ENCODE data around the gene JPH2. TPM values are rescaled to one million over a fixed set of nuclear protein-coding genes. Genes with fewer than 3 reads are reported as not detected.

Gene JPH2
- total RNA-seq, 1 donor from 2014 or later, result 151 TPM

DNA sequence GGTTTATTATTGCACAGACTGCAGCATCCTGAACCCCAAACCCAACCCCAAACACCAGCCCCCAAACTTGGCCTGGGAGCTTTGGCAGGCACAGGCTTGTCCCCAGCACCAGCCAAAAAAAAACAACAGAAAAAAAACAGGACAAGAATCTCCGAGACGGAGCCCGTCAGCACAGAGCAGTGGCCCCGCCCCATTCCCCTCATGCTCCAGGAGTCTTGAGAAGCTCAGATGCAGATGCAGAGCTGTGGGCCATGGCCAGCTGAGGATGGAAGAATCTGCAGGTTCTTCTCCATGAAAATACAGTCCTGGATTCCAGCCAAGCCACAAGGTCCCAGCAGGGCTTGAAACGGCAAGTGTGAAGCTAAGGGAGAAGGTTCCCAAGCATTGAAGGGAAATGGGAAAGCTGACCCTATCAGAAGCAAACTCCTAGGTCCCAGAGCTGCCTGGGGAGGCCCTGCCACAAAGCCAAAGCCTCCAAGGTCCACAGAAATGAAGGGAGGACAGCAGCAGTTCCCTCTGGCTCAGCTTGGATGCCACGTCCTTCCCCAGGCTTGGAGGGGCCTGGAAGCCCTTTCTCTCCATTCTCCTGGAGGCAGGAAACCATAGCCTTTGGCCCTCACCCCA, 75.2 kb downstream of the JPH2 start:
- no peak for DNase-seq
- no peaks in the 10 kb centered on the region for H3K36me3 ChIP-seq
- intact Hi-C loops (cut with micrococcal nuclease), result no loop called here
- TF ChIP-seq, protein P1, sequence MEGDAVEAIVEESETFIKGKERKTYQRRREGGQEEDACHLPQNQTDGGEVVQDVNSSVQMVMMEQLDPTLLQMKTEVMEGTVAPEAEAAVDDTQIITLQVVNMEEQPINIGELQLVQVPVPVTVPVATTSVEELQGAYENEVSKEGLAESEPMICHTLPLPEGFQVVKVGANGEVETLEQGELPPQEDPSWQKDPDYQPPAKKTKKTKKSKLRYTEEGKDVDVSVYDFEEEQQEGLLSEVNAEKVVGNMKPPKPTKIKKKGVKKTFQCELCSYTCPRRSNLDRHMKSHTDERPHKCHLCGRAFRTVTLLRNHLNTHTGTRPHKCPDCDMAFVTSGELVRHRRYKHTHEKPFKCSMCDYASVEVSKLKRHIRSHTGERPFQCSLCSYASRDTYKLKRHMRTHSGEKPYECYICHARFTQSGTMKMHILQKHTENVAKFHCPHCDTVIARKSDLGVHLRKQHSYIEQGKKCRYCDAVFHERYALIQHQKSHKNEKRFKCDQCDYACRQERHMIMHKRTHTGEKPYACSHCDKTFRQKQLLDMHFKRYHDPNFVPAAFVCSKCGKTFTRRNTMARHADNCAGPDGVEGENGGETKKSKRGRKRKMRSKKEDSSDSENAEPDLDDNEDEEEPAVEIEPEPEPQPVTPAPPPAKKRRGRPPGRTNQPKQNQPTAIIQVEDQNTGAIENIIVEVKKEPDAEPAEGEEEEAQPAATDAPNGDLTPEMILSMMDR (IDR thresholded peaks at IDR 0.05; ENCODE audit: borderline replicate concordance), result no peak
- H3K4me3 ChIP-seq, result no peak overlapping the region
- peaks cover 8% of the 10 kb centered on the region for H3K9me3 ChIP-seq (replicated peaks)
- H3K4me1 ChIP-seq, result peaks cover 34% of the 10 kb centered on the region
- peak overlapping the region; percentile 16 for H3K27ac ChIP-seq (replicated peaks)
- peaks cover 17% of the 10 kb centered on the region for H3K27me3 ChIP-seq (ENCODE audit: low read depth)

DNA sequence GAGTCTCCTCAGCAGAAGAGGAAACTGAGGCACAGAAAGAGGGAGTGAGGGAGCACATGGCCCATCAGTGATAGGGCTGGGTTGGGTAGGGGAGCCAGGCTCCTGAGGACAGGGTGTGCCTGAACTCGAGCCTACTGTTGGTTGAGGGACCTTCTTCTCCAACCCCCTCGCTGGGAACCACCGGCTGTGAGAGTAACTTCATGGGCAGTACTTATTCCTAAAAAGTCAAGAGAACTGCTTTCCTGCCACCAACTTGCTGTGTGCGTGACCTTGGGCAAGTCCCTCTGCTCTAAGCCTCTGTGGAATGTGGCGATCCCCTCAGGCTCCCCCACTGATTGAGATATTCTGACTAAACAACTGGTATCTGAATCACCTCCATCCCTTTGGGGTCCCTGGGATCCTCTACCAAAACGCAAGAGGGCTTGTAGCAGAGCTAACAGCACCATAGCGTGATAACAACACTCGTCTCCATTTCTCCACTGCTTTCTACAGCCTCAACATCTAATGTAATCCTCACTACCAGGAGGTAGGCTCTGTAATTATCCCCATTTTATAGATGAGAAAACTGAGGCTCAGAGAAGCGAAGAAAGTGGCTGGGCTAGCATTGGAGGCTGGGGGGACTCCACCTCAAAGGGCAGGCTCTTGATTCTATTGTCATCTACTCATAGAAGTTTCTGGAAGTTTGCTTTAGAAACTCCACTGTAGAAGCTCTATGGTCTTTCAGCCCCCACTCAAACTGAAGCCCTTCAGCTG, 76.0 kb downstream of the JPH2 start:
- H3K27me3 ChIP-seq (ENCODE audit: low read depth), result peaks cover 11% of the 10 kb centered on the region
- peak overlapping the region; percentile 16 for H3K27ac ChIP-seq (replicated peaks)
- intact Hi-C loops (cut with micrococcal nuclease), result no loop called here
- peaks cover 8% of the 10 kb centered on the region for H3K9me3 ChIP-seq (replicated peaks)
- no peak overlapping the region for H3K4me3 ChIP-seq
- no peak for DNase-seq
- no peaks in the 10 kb centered on the region for H3K36me3 ChIP-seq
- peaks cover 27% of the 10 kb centered on the region for H3K4me1 ChIP-seq
- TF ChIP-seq, protein P1 (IDR thresholded peaks at IDR 0.05; ENCODE audit: borderline replicate concordance), result no peak

DNA sequence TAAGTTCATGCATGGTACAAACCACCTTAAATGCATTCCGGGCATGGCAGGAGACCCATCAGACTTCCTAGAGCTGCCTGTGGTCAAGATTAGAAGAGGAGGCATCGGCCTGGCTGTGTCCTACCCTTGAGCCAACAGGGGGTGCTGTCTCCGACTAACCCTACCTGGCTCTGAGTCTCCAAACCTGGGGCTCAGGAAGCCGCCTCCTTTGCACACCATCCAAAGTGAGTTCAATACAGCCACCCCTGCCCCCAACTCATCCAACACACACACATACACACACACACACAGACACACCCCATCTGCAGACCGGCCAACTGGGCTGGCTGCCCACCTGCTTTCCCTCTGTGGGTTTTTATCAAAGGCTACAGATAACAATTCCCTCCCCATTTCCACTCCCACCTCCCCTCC, 77.0 kb downstream of the JPH2 start:
- no peak overlapping the region for H3K4me3 ChIP-seq
- H3K27me3 ChIP-seq (ENCODE audit: low read depth), result peaks cover under 1% of the 10 kb centered on the region
- peaks cover 8% of the 10 kb centered on the region for H3K9me3 ChIP-seq (replicated peaks)
- TF ChIP-seq, protein P1 (IDR thresholded peaks at IDR 0.05; ENCODE audit: borderline replicate concordance), result peak; percentile 46
- H3K27ac ChIP-seq (replicated peaks), result no peak overlapping the region
- no peak for DNase-seq
- H3K4me1 ChIP-seq, result peaks cover 29% of the 10 kb centered on the region
- H3K36me3 ChIP-seq, result no peaks in the 10 kb centered on the region
- intact Hi-C loops (cut with micrococcal nuclease), result no loop called here

DNA sequence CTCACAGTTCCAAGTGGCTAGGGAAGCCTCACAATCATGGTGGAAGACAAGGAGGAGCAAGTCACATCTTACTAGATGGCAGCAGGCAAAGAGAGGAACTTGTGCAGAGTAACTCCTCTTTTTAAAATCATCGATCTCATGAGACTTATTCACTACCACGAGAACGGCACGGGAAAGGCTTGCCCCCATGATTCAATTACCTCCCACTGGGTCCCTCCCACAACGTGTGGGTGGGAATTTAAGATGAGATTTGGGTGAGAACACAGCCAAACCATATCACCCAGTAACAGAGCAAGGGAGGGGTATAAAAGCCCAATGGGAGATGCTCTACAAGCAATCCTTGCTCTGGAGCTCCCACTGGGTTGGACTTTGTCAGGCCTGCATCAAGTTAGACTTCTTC, 80.4 kb downstream of the JPH2 start:
- peaks cover 14% of the 10 kb centered on the region for H3K4me1 ChIP-seq
- H3K36me3 ChIP-seq, result no peaks in the 10 kb centered on the region
- H3K9me3 ChIP-seq (replicated peaks), result peaks cover 26% of the 10 kb centered on the region
- H3K27ac ChIP-seq (replicated peaks), result no peak overlapping the region
- intact Hi-C loops (cut with micrococcal nuclease), result no loop called here
- DNase-seq, result no peak
- H3K27me3 ChIP-seq (ENCODE audit: low read depth), result peaks cover 5% of the 10 kb centered on the region
- TF ChIP-seq, protein P1 (IDR thresholded peaks at IDR 0.05; ENCODE audit: borderline replicate concordance), result no peak
- no peak overlapping the region for H3K4me3 ChIP-seq

DNA sequence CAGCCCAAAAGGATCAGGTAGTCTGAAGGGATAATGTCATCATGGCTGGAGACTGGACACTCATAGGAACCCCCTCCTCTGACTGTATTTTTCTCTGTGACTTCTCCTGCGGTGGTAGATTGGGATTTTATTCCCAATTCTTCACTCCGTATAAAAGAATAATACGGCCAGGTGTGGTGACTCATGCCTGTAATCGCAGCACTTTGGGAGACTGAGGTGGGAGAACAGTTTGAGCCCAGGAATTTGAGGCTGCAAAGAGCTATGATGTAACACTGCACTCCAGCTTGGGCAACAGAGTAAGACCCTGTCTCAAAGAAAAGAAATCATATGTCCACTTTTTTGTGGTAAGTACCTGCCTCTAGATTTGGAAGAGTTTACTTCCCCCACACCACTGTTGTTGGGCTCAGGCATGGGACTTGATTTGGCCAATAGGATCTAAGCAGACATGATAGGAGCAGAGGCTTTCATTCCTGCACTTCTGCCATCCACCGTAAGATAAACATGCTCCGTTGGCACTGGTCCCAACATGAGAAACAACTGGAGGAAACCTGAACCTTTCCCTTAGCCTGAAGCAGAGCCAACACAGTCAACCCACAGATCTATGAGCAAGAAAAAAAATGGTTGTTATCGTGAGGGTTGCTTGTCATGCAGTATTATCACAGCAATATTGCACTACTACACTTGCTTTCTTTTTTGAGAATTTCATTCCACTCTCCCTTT, 82.0 kb downstream of the JPH2 start:
- H3K27ac ChIP-seq (replicated peaks), result no peak overlapping the region
- peaks cover 26% of the 10 kb centered on the region for H3K9me3 ChIP-seq (replicated peaks)

More for the DNA sequence above, 82.0 kb downstream of the JPH2 start:
- TF ChIP-seq, protein P1 (IDR thresholded peaks at IDR 0.05; ENCODE audit: borderline replicate concordance), result no peak
- Histone ChIP-seq H3K27me3 (ENCODE audit: low read depth) (peaks cover 5% of the 10 kb centered on the region), H3K4me1 (peaks cover 13% of the 10 kb centered on the region), H3K4me3 (no peak overlapping the region), H3K36me3 (no peaks in the 10 kb centered on the region)
- intact Hi-C loops (cut with micrococcal nuclease), result no loop called here
- DNase-seq, result no peak
